HG03159 (cell line): ENCODE measurements around the gene DTX2.
"Not testable (repeated sequence)": the region's sequence is repeated elsewhere in the genome, so short reads cannot be mapped to it uniquely, and the experiment has no call there.

Experiments used
- ATAC-seq: cut with Tn5 transposase; IDR thresholded peaks from one replicate; pipeline ENCODE4 v1.9.1; 2021; ENCODE audit warnings: mild to moderate bottlenecking, moderate library complexity; ENCODE audit not compliant: unreplicated experiment

Gene DTX2

GRCh38 chr7:76442664-76443446 is 18.7 kb upstream of the DTX2 start:
- ATAC-seq = not testable (repeated sequence)

GRCh38 chr7:76443846-76444245 is 17.7 kb upstream of the DTX2 start:
- ATAC-seq = not testable (repeated sequence)

GRCh38 chr7:76445577-76446008 is 15.9 kb upstream of the DTX2 start:
- peak; percentile 89 for ATAC-seq

GRCh38 chr7:76457017-76457416 is 4.5 kb upstream of the DTX2 start:
- ATAC-seq = not testable (repeated sequence)

- not testable (repeated sequence) for ATAC-seq
These were observed 3.0 kb upstream of the DTX2 start for GRCh38 chr7:76458504-76458903.

GRCh38 chr7:76460767-76461166 is 742 bp upstream of the DTX2 start:
- ATAC-seq = not testable (repeated sequence)

GRCh38 chr7:76462271-76462882 is 868 bp downstream of the DTX2 start:
- not testable (repeated sequence) for ATAC-seq

GRCh38 chr7:76464959-76465358 is 3.5 kb downstream of the DTX2 start:
- ATAC-seq = not testable (repeated sequence)

- not testable (repeated sequence) for ATAC-seq
These were observed 4.4 kb downstream of the DTX2 start for GRCh38 chr7:76465950-76466349.

GRCh38 chr7:76467743-76468404 is 6.4 kb downstream of the DTX2 start:
- ATAC-seq = not testable (repeated sequence)

GRCh38 chr7:76471556-76472221 is 10.2 kb downstream of the DTX2 start:
- not testable (repeated sequence) for ATAC-seq

GRCh38 chr7:76473097-76473496 is 11.6 kb downstream of the DTX2 start:
- not testable (repeated sequence) for ATAC-seq

- ATAC-seq = not testable (repeated sequence)
These were observed 14.8 kb downstream of the DTX2 start for GRCh38 chr7:76476280-76476679.

GRCh38 chr7:76476742-76477474 is 15.4 kb downstream of the DTX2 start:
- ATAC-seq = not testable (repeated sequence)

- not testable (repeated sequence) for ATAC-seq
These were observed 18.1 kb downstream of the DTX2 start for GRCh38 chr7:76479628-76480027.

- not testable (repeated sequence) for ATAC-seq
These were observed 19.1 kb downstream of the DTX2 start for GRCh38 chr7:76480403-76481253.

- ATAC-seq = not testable (repeated sequence)
These were observed 21.2 kb downstream of the DTX2 start for GRCh38 chr7:76482660-76483059.

GRCh38 chr7:76483081-76483480 is 21.6 kb downstream of the DTX2 start:
- not testable (repeated sequence) for ATAC-seq

- ATAC-seq = not testable (repeated sequence)
These were observed 22.9 kb downstream of the DTX2 start for GRCh38 chr7:76484456-76484855.
